Ovary (tissue), 9 donors: ENCODE measurements around the gene IGSF21. TPM values are rescaled to one million over a fixed set of nuclear protein-coding genes. Genes with fewer than 3 reads are reported as not detected.

Experiments used
- DNase-seq, 5 donors: peaks; one replicate each; pipeline ENCODE4 v3.0.0-alpha.2; 2019 to 2020
- H3K27ac ChIP-seq, 2 donors: fragments of 200-600 bp; one replicate each; pipeline versions ENCODE4 v1.5.1 to v1.8.0; 2019 to 2022
- H3K27me3 ChIP-seq: fragments of 200-600 bp; one replicate; pipeline ENCODE4 v1.8.0; 2022
- H3K36me3 ChIP-seq: fragments of 200-600 bp; sonication (generic); one replicate; pipeline ENCODE4 v1.5.1; 2019
- H3K4me1 ChIP-seq: one replicate; pipeline ENCODE4 v1.8.1; 2013; ENCODE audit warnings: mild to moderate bottlenecking, moderate library complexity; ENCODE audit not compliant: insufficient read depth
- H3K4me3 ChIP-seq: fragments of 200-600 bp; sonication (generic); one replicate; pipeline ENCODE4 v1.5.1; 2017
- H3K9me3 ChIP-seq, 2 donors: fragments of 200-600 bp in 1 of 2; sonication (generic) in 1 of 2; one replicate each; pipeline versions ENCODE4 v1.5.1 to v1.8.1; 2013 to 2019; ENCODE audit warnings: mild to moderate bottlenecking in 1 of 2, moderate library complexity in 1 of 2
- EP300 ChIP-seq: sonication (generic); formaldehyde crosslinking; IDR thresholded peaks from one replicate; pipeline ENCODE4 v1.6.1; 2017; ENCODE audit warnings: antibody characterized with exemption
- POLR2A ChIP-seq: fragments of 450-650 bp; IDR thresholded peaks from one replicate; pipeline ENCODE4 v1.6.1; 2017; ENCODE audit warnings: antibody characterized with exemption, mild to moderate bottlenecking, moderate library complexity
- WGBS, 3 donors: extraction: QIAGEN DNeasy Blood & Tissue Kit in 1 of 3; methylation state at CpG; one replicate each; pipeline versions ENCODE4 v1.1.5 to v1.1.7; 2013 to 2017; 5-methylcytosine and 5-hydroxymethylcytosine counted together
- intact Hi-C, 4 donors: fragments of 100-400 bp; cut with DNase I; formaldehyde crosslinking; loops; one replicate each; pipeline versions ENCODE4 v1.11.0 to v1.15.1; 2022 to 2023
- polyA plus RNA-seq, 2 donors: library from polyadenylated mRNA; stranded (reverse); fragments of 200-250 nt in 1 of 2; fragments of 350-450 nt in 1 of 2; fragmentation: Illumina TruSeq in 1 of 2; extraction: RNeasy Lipid Tissue Mini Kit (QIAGEN cat#74804) in 1 of 2; gene quantifications; one replicate each; pipeline ENCODE4 v1.2.3, GENCODE V29; 2013 to 2014
- total RNA-seq, 7 donors: library from RNA; depleted of rRNA in 2 of 7; stranded (reverse); fragments of >200 nt in 2 of 7; fragmentation: NEBNext Ultra II Directional in 3 of 7; extraction: Animal tissue kit (Norgen Biotek cat#: 25700) in 3 of 7; gene quantifications; one replicate each; pipeline versions ENCODE4 v1.1.0 to v1.2.4, GENCODE V29; 2016 to 2023
- TF ChIP-seq, protein P1 (sequence below), 3 donors: fragments of 450-650 bp in 2 of 3; fragments of 200-600 bp in 1 of 3; IDR thresholded peaks; one replicate each; pipeline versions ENCODE4 v1.5.1 to v1.8.0; 2016 to 2022; ENCODE audit warnings: antibody characterized with exemption in 3 of 3, mild to moderate bottlenecking in 1 of 3
- donor health status: DM: no; HTN: no; CAD: no; lungs with moderate emphysema.
- donor health status: DM: no; HTN: no; CAD: no.
- donor health status: Bipolar disorder and iron deficiency.
- donor health status: DM: yes; HTN: yes; CAD: no.
- donor health status: DM: no; HTN: no; CAD: no.
- donor health status: DM: yes; HTN: yes; CAD: no.

IGSF21 gene
- total and polyA plus RNA-seq, 9 donors = 0.24 to 4.5 (median 1.3) TPM

- Histone ChIP-seq H3K9me3 (no peaks in the 10 kb centered on the region), H3K4me3 (no peak overlapping the region), H3K36me3 (no peaks in the 10 kb centered on the region), H3K27me3 (no peaks in the 10 kb centered on the region), H3K27ac (no peak overlapping the region), H3K4me1 (no peaks in the 10 kb centered on the region)
- 77 to 80% (median 78%) methylated on average over 12 of the region's 12 CpGs for WGBS, 3 donors
- TF ChIP-seq EP300 (no peak), POLR2A (no peak)
- TF ChIP-seq, protein P1, sequence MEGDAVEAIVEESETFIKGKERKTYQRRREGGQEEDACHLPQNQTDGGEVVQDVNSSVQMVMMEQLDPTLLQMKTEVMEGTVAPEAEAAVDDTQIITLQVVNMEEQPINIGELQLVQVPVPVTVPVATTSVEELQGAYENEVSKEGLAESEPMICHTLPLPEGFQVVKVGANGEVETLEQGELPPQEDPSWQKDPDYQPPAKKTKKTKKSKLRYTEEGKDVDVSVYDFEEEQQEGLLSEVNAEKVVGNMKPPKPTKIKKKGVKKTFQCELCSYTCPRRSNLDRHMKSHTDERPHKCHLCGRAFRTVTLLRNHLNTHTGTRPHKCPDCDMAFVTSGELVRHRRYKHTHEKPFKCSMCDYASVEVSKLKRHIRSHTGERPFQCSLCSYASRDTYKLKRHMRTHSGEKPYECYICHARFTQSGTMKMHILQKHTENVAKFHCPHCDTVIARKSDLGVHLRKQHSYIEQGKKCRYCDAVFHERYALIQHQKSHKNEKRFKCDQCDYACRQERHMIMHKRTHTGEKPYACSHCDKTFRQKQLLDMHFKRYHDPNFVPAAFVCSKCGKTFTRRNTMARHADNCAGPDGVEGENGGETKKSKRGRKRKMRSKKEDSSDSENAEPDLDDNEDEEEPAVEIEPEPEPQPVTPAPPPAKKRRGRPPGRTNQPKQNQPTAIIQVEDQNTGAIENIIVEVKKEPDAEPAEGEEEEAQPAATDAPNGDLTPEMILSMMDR (IDR thresholded peaks at IDR 0.05) = no peak
- intact Hi-C loops = no loop called here
- DNase-seq = no peak
These were observed 7.5 kb upstream of the IGSF21 start for GRCh38 chr1:18100060-18100459.

GRCh38 chr1:18100491-18101063, 7.0 kb upstream of the IGSF21 start:
- WGBS, 3 donors = 3 to 5% (median 3%) methylated on average over 10 of the region's 10 CpGs
- no peak overlapping the region for H3K4me3 ChIP-seq
- H3K27me3 ChIP-seq = no peaks in the 10 kb centered on the region
- intact Hi-C loops = no loop called here
- no peaks in the 10 kb centered on the region for H3K9me3 ChIP-seq
- no peaks in the 10 kb centered on the region for H3K36me3 ChIP-seq
- no peak overlapping the region for H3K27ac ChIP-seq
- H3K4me1 ChIP-seq = no peaks in the 10 kb centered on the region
- TF ChIP-seq, protein P1 (IDR thresholded peaks at IDR 0.05) = no peak
- TF ChIP-seq EP300 = no peak
- no peak for TF ChIP-seq POLR2A
- peak in 1 of 5 donors; percentile 19 for DNase-seq

DNA sequence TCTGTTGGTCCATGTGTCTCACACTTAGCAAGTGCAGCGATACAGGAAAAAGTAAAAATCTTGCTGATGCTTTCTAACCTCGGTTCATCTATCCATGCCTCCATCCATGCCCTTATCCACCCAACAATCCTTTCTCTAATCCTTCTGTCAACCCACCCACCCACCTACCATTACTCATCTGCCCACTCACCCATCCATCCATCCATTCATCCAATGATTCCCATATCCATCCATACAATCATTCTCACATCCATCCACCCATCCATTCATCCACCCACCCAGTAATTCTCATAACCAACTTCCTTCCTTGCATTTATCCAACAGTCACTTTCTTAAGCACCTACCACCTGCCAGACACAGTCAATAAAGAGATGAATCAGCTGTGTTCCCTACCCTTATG, 6.1 kb upstream of the IGSF21 start:
- H3K4me1 ChIP-seq = no peaks in the 10 kb centered on the region
- no peak overlapping the region for H3K4me3 ChIP-seq
- 90 to 96% (median 93%) methylated on average over 2 of the region's 2 CpGs for WGBS, 3 donors
- no peak for DNase-seq
- no peaks in the 10 kb centered on the region for H3K9me3 ChIP-seq
- no peak for TF ChIP-seq POLR2A
- TF ChIP-seq EP300 = no peak
- TF ChIP-seq, protein P1 (IDR thresholded peaks at IDR 0.05) = no peak
- H3K27me3 ChIP-seq = no peaks in the 10 kb centered on the region
- H3K36me3 ChIP-seq = no peaks in the 10 kb centered on the region
- intact Hi-C loops = no loop called here
- no peak overlapping the region for H3K27ac ChIP-seq

GRCh38 chr1:18103788-18104421, 3.7 kb upstream of the IGSF21 start:
- no peak overlapping the region for H3K4me3 ChIP-seq
- H3K4me1 ChIP-seq = no peaks in the 10 kb centered on the region
- intact Hi-C loops = no loop called here
- 78% methylated on average over 7 of the region's 7 CpGs for WGBS, 3 donors
- H3K27me3 ChIP-seq = no peaks in the 10 kb centered on the region
- TF ChIP-seq POLR2A = no peak
- no peak for TF ChIP-seq EP300
- TF ChIP-seq, protein P1 (IDR thresholded peaks at IDR 0.05) = no peak
- DNase-seq = no peak
- no peaks in the 10 kb centered on the region for H3K9me3 ChIP-seq
- H3K27ac ChIP-seq = no peak overlapping the region
- no peaks in the 10 kb centered on the region for H3K36me3 ChIP-seq
